Stimulated activated CD4-positive, alpha-beta T cell treated with anti-CD3 and anti-CD28 coated beads, TNF-alpha, amount 100 ng/mL, for 1 hour (primary cell): ENCODE results near the gene SMARCA2.
A peak's percentile ranks its signal among the peaks of the same experiment; 100 is the strongest.

Experiments used
- DNase-seq, 3 donors: peaks; one replicate each; pipeline ENCODE4 v3.0.0-alpha.2; 2020; ENCODE audit warnings: low read depth in 3 of 3, low spot score in 1 of 3

Gene SMARCA2

DNA sequence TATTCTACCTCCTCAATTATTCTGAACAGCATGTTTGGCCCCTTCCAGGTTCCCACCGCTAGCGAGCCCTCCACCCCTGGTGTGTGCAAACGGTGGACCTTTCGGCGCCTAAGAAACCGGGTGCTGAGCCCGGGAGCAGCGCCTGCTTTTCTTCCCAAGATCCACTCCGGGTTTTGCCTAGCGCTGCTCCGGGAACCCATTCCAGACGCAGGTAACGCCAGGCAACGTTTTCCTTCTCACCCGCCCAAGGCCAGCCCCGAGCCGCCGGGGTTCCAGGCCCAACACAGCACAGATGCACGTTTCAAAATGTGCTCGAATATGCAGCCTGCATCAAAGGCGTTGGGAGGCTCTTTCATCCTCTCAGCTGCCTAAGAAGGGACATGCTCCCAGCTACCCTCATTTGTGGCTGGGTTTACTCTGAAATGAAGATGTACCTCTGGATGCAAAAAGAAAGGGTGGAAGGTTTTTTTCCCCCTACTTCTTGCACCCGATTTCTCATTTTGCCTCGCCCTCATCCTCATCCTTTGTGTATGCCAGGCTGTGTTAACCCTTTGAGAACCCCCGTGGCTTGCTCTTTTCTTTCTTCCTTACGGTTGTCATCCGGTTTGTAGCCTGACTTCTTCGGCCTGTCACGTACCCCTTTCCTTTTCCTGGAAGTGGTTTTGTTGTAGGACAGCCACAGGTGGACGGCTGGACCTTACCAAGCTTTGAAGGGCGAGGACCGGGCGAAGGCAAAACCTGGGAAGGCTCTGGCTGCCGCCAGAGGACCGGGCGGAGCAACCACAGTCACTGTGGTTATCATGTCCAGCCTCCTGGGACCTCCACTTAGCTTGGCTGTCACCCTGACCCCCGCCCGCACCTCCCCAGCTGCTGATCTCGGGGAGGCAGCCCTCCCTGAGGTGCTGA is 226.9 kb downstream of the SMARCA2 start:
- peak in 2 of 3 donors; percentile 0 to 54 for DNase-seq

DNA sequence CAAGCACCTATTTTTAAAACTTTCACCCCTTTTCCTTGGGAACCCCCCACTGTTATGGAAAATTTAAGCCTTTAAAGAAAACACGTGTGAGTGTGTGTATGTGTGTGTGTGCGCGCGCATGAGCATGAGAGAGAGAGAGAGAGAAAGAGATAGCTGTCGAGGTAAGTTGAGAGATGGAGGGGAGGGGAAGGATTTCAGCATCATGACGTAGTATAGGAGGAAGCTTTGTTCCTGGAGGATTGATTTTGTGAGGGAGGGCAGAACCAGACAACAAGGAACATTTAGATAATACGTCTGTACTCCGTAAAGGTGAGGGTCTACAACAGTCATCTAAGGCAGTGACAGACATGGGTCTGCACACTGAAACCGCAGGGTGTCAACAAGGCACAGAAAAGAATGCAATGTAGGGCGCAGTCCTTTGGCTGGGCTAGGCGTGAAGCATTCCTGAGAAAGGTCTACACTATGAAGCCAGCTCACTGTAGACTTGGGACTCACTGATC is 227.7 kb downstream of the SMARCA2 start:
- DNase-seq = no peak
